ENCODE data around the gene MCM3.

DNA sequence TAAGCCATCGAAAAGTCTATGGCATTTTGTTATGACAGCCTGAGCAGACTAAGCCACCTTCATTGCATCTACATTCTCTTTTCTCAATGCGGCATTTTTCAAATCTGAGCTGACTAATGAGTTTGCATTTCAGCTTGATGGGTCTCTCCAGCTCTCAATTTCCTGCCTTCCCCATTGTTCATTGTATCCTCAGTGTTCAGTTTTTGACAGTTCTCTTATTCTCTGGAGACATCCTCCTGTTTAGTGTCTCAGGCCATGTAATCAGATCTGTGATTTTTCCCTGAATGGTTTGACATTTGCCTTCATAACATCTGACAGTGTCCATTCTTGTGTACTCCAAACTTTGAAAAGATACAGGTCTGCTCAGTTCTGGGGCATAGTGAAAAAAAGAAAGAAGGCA, 27.9 kb upstream of the MCM3 start:
- TF ChIP-seq KAT7 (CRISPR knock-in tag; IDR thresholded peaks at IDR 0.05; ENCODE audit: borderline replicate concordance) (no peak), ATF3 (CRISPR knock-in tag; conservative IDR thresholded peaks at IDR 0.05) (no peak), FOXK1 (CRISPR knock-in tag; IDR thresholded peaks at IDR 0.05) (no peak), SP1 (CRISPR knock-in tag; conservative IDR thresholded peaks at IDR 0.05) (no peak), ZBTB21 (CRISPR knock-in tag; IDR thresholded peaks at IDR 0.05; ENCODE audit: borderline replicate concordance) (no peak), CREM (CRISPR knock-in tag; IDR thresholded peaks at IDR 0.05) (no peak), NFE2L1 (CRISPR knock-in tag; IDR thresholded peaks at IDR 0.05) (no peak), TP53 (CRISPR knock-in tag; IDR thresholded peaks at IDR 0.05) (no peak), ATF1 (CRISPR knock-in tag; IDR thresholded peaks at IDR 0.05) (no peak), ZBTB43 (CRISPR knock-in tag; IDR thresholded peaks at IDR 0.05) (no peak), ATF2 (CRISPR knock-in tag; IDR thresholded peaks at IDR 0.05; ENCODE audit: borderline replicate concordance, low read depth) (no peak)
- TF ChIP-seq, protein P1, sequence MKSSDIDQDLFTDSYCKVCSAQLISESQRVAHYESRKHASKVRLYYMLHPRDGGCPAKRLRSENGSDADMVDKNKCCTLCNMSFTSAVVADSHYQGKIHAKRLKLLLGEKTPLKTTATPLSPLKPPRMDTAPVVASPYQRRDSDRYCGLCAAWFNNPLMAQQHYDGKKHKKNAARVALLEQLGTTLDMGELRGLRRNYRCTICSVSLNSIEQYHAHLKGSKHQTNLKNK (CRISPR knock-in tag; IDR thresholded peaks at IDR 0.05), result no peak
- TF ChIP-seq, protein P2, sequence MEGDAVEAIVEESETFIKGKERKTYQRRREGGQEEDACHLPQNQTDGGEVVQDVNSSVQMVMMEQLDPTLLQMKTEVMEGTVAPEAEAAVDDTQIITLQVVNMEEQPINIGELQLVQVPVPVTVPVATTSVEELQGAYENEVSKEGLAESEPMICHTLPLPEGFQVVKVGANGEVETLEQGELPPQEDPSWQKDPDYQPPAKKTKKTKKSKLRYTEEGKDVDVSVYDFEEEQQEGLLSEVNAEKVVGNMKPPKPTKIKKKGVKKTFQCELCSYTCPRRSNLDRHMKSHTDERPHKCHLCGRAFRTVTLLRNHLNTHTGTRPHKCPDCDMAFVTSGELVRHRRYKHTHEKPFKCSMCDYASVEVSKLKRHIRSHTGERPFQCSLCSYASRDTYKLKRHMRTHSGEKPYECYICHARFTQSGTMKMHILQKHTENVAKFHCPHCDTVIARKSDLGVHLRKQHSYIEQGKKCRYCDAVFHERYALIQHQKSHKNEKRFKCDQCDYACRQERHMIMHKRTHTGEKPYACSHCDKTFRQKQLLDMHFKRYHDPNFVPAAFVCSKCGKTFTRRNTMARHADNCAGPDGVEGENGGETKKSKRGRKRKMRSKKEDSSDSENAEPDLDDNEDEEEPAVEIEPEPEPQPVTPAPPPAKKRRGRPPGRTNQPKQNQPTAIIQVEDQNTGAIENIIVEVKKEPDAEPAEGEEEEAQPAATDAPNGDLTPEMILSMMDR (IDR thresholded peaks at IDR 0.05), result no peak
- TF ChIP-seq, protein P3, sequence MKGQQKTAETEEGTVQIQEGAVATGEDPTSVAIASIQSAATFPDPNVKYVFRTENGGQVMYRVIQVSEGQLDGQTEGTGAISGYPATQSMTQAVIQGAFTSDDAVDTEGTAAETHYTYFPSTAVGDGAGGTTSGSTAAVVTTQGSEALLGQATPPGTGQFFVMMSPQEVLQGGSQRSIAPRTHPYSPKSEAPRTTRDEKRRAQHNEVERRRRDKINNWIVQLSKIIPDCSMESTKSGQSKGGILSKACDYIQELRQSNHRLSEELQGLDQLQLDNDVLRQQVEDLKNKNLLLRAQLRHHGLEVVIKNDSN (CRISPR knock-in tag; IDR thresholded peaks at IDR 0.05), result no peak

All from WTC11 (cell line).